ENCODE measurements around the gene SAP130.

GRCh38 chr2:127991742-127992141, 36.1 kb downstream of the SAP130 start:
- TF ChIP-seq CTCF (IDR thresholded peaks at IDR 0.05): no peak
- TF ChIP-seq POLR2AphosphoS5 (IDR thresholded peaks at IDR 0.05; ENCODE audit: low read depth, low read length): no peak
- TF ChIP-seq FOXJ3 (CRISPR knock-in tag; IDR thresholded peaks at IDR 0.05): no peak
- no peak for TF ChIP-seq MAX (IDR thresholded peaks at IDR 0.05; ENCODE audit: low read depth)
- TF ChIP-seq GATA2 (CRISPR knock-in tag; IDR thresholded peaks at IDR 0.05): no peak
